K562 (cell line): ENCODE results near the gene ADRA1B. TPM values are rescaled to one million over a fixed set of nuclear protein-coding genes. Genes with fewer than 3 reads are reported as not detected.

Experiments used
- ATAC-seq: fragments of 200-7000 bp; cut with Tn5 transposase; 3 replicates; pipeline ENCODE4 v1.9.1; 2020; ENCODE audit warnings: moderate library complexity
- BruUV-seq: library from RNA; stranded (reverse); fragments of 400-500 nt; replicated peaks from 2 replicates; lab custom pipeline; 2021; lab: Mats Ljungman, UMichigan
- CTCF ChIA-PET: fragments of 300-600 bp; formaldehyde crosslinking; extraction: SDS; loops from one replicate; lab custom pipeline; 2021; ENCODE audit warnings: low intra/inter-chr PET ratio; lab: Yijun Ruan, JAX
- POLR2A ChIA-PET: fragments of 300-600, 350-650 bp; sonication (Branson Sonifier 250); formaldehyde crosslinking; extraction: SDS; loops from one replicate; lab custom pipeline; 2021; ENCODE audit warnings: antibody characterized with exemption, inconsistent platforms; lab: Yijun Ruan, JAX
- DNase-seq, 4 experiments: peaks; one replicate each; pipeline versions ENCODE4 v3.0.0 to v3.0.0-alpha.2; 2011 to 2018; ENCODE audit warnings: low spot score in 3 of 4, mixed read lengths in 3 of 4; ENCODE audit errors: extremely low read depth in 1 of 4
- FAIRE-seq: peaks from 2 replicates; lab custom pipeline; 2011; peaks lifted over from hg19 to GRCh38; lab: Jason Lieb, UNC
- H2AFZ ChIP-seq: 2 replicates; pipeline ENCODE4 v1.6.0; 2011; ENCODE audit warnings: low read depth, low read length, control low read depth, inconsistent platforms
- H3K27ac ChIP-seq: fragments of 200-600 bp; 3 replicates; pipeline ENCODE4 v1.8.0; 2011; ENCODE audit warnings: low read depth, mild to moderate bottlenecking, control low read depth, inconsistent platforms, low read length, moderate library complexity, mixed read lengths; ENCODE audit errors: extremely low read depth
- H3K27me3 ChIP-seq, 2 experiments: fragments of 300-600 bp in 1 of 2; 2 replicates in 1 of 2; 3 replicates in 1 of 2; pipeline versions ENCODE4 v1.6.0 to v1.8.0; 2011; ENCODE audit warnings: inconsistent platforms in 2 of 2, low read length in 2 of 2, mild to moderate bottlenecking in 1 of 2, mixed read lengths in 1 of 2, moderate library complexity in 1 of 2; ENCODE audit not compliant: control insufficient read depth in 2 of 2, insufficient read depth in 2 of 2
- H3K36me3 ChIP-seq: fragments of 300-600 bp; 3 replicates; pipeline ENCODE4 v1.8.0; 2011; ENCODE audit warnings: mild to moderate bottlenecking, low read length, inconsistent platforms; ENCODE audit not compliant: control insufficient read depth, insufficient read depth
- H3K4me1 ChIP-seq, 2 experiments: fragments of 200-600 bp in 1 of 2; replicated peaks in 1 of 2; 2 replicates in 1 of 2; 3 replicates in 1 of 2; pipeline versions ENCODE4 v1.5.1 to v1.8.0; 2011; ENCODE audit warnings: inconsistent platforms in 2 of 2, low read length in 2 of 2, mild to moderate bottlenecking in 1 of 2, mixed read lengths in 1 of 2, moderate library complexity in 1 of 2; ENCODE audit not compliant: control insufficient read depth in 2 of 2, insufficient read depth in 2 of 2
- H3K4me2 ChIP-seq: 2 replicates; pipeline ENCODE4 v1.6.1; 2011; ENCODE audit warnings: low read length, control low read depth, inconsistent platforms, mixed read lengths; ENCODE audit not compliant: insufficient read depth
- H3K4me3 ChIP-seq: fragments of 200-600 bp; sonication (generic), shearing (Covaris generic); 2 replicates; pipeline ENCODE4 v1.5.1; 2016; ENCODE audit warnings: control low read depth, inconsistent platforms
- H3K79me2 ChIP-seq: fragments of 200-600 bp; 3 replicates; pipeline ENCODE4 v1.8.0; 2011; ENCODE audit warnings: low read length, inconsistent platforms; ENCODE audit not compliant: control insufficient read depth, insufficient read depth
- H3K9ac ChIP-seq, 2 experiments: 2 replicates each; pipeline versions ENCODE4 v1.6.0 to v1.6.1; 2011; ENCODE audit warnings: low read depth in 2 of 2, low read length in 2 of 2, control low read depth in 1 of 2, inconsistent platforms in 1 of 2, mild to moderate bottlenecking in 1 of 2, mixed read lengths in 1 of 2; ENCODE audit not compliant: insufficient read depth in 1 of 2
- H3K9me1 ChIP-seq: one replicate; pipeline ENCODE4 v1.6.0; 2011; ENCODE audit warnings: inconsistent platforms, mild to moderate bottlenecking, low read length, moderate library complexity; ENCODE audit not compliant: control insufficient read depth, insufficient read depth
- H3K9me3 ChIP-seq: replicated peaks from 2 replicates; pipeline ENCODE4 v1.5.1; 2011; ENCODE audit warnings: low read depth, low read length, inconsistent platforms; ENCODE audit not compliant: control insufficient read depth, insufficient read depth
- H4K20me1 ChIP-seq: replicated peaks from 2 replicates; pipeline ENCODE4 v1.6.1; 2011; ENCODE audit warnings: low read length, inconsistent platforms, mixed read lengths; ENCODE audit not compliant: control insufficient read depth, insufficient read depth
- HEY1 ChIP-seq: fragments of 250-450 bp; sonication (Bioruptor Pico); IDR thresholded peaks from 2 replicates; pipeline ENCODE4 v1.5.0; 2020; ENCODE audit warnings: mild to moderate bottlenecking, moderate library complexity, borderline replicate concordance
- NCOA1 ChIP-seq: fragments of 450-650 bp; IDR thresholded peaks from 2 replicates; pipeline ENCODE4 v1.6.1; 2016; ENCODE audit warnings: low read depth
- ZBTB49 ChIP-seq: sonication (generic); formaldehyde crosslinking; IDR thresholded peaks from 2 replicates; pipeline ENCODE4 v1.8.0; 2022; ENCODE audit warnings: missing genetic modification reagents, mild to moderate bottlenecking, borderline replicate concordance
- ZNF3 ChIP-seq: fragments of 250-450 bp; sonication (Bioruptor Pico); IDR thresholded peaks from 2 replicates; pipeline ENCODE4 v1.5.0; 2021; ENCODE audit warnings: mild to moderate bottlenecking, moderate library complexity
- ZNF717 ChIP-seq: fragments of 250-450 bp; sonication (Bioruptor Pico); IDR thresholded peaks from 2 replicates; pipeline ENCODE4 v1.5.0; 2021
- ZNF778 ChIP-seq: fragments of 450-650 bp; formaldehyde crosslinking; IDR thresholded peaks from 2 replicates; pipeline ENCODE4 v1.4.0; 2020; ENCODE audit warnings: mild to moderate bottlenecking, moderate library complexity
- WGBS: fragments of 100-300 bp; shearing (Covaris generic); methylation state at CpG from one replicate; pipeline ENCODE4 v1.1.6; 2016; ENCODE audit warnings: low coverage, mixed read lengths; ENCODE audit not compliant: insufficient coverage; ENCODE audit errors: missing lambda C conversion rate; 5-methylcytosine and 5-hydroxymethylcytosine counted together
- in situ Hi-C: fragments of 300-500 bp; cut with MboI; formaldehyde crosslinking; loops from 4 replicates; pipeline ENCODE4 v1.15.0; 2018; ENCODE audit warnings: inconsistent platforms, mixed read lengths
- intact Hi-C: fragments of 100-400 bp; cut with micrococcal nuclease; formaldehyde crosslinking; loops from 2 replicates; pipeline ENCODE4 v1.14.2; 2022
- polyA plus RNA-seq, 8 experiments: library from polyadenylated mRNA; depleted of rRNA in 4 of 8; stranded (reverse) in 5 of 8; unstranded in 3 of 8; fragments of >200 nt; fragmentation: Nextera tagmentation in 2 of 8; fragmentation: Illumina TruSeq in 1 of 8; extraction: Ambion mirVana in 2 of 8; extraction: Trizol in 1 of 8; gene quantifications; 2 replicates each; pipeline versions ENCODE4 v1.2.1 to v1.2.3, GENCODE V29; 2011 to 2014; ENCODE audit warnings: inconsistent platforms in 1 of 8, missing spikeins in 1 of 8
- total RNA-seq, 7 experiments: library from RNA; depleted of rRNA in 6 of 7; stranded (reverse); fragments of >200 nt in 6 of 7; fragmentation: Illumina TruSeq in 2 of 7; extraction: Trizol in 2 of 7; gene quantifications; 2 replicates each; pipeline versions ENCODE4 v1.2.1 to v1.2.3, GENCODE V29; 2011 to 2021; ENCODE audit warnings: low replicate concordance in 1 of 7
- TF ChIP-seq, protein P1 (sequence below): sonication (generic); formaldehyde crosslinking; IDR thresholded peaks from 2 replicates; pipeline ENCODE4 v1.8.0; 2022; ENCODE audit warnings: mild to moderate bottlenecking, missing genetic modification reagents, borderline replicate concordance
- TF ChIP-seq, protein P2 (sequence below): fragments of 450-650 bp; IDR thresholded peaks from 2 replicates; pipeline ENCODE4 v1.6.1; 2016; ENCODE audit warnings: low read depth, mild to moderate bottlenecking, moderate library complexity
- TF ChIP-seq, protein P3 (sequence below): fragments of 250-450 bp; sonication (Bioruptor Pico); IDR thresholded peaks from 2 replicates; pipeline ENCODE4 v1.4.0; 2020

The ADRA1B gene
- total and polyA plus RNA-seq, 9 of the 15 experiments (the other 6 are each of a cell fraction or from before 2014, with no cell fraction given): not detected

DNA sequence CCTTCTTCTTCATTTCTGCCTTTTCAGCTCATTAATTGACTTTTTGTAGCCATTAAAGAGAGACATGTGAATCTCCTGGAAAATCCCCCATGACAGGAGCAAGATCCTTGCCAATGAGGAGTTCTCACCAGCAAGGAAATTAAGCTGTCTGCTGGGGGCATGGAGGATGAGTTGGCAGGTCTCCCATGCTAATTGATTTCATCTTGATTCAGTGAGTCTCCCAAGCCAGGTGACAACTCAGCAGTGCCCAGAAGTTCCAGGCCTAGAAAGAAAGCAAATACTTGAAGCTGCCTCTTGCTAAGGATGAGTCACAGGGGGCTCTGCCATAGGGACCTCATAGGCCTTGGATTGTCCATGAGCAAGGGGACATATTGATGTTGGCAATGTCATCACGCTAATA lies 30.0 kb upstream of the ADRA1B start (continued):
- TF ChIP-seq, protein P1, sequence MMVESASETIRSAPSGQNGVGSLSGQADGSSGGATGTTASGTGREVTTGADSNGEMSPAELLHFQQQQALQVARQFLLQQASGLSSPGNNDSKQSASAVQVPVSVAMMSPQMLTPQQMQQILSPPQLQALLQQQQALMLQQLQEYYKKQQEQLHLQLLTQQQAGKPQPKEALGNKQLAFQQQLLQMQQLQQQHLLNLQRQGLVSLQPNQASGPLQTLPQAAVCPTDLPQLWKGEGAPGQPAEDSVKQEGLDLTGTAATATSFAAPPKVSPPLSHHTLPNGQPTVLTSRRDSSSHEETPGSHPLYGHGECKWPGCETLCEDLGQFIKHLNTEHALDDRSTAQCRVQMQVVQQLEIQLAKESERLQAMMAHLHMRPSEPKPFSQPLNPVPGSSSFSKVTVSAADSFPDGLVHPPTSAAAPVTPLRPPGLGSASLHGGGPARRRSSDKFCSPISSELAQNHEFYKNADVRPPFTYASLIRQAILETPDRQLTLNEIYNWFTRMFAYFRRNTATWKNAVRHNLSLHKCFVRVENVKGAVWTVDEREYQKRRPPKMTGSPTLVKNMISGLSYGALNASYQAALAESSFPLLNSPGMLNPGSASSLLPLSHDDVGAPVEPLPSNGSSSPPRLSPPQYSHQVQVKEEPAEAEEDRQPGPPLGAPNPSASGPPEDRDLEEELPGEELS: no peak
- no peak for TF ChIP-seq ZNF717 (CRISPR knock-in tag)
- TF ChIP-seq NCOA1: no peak

DNA sequence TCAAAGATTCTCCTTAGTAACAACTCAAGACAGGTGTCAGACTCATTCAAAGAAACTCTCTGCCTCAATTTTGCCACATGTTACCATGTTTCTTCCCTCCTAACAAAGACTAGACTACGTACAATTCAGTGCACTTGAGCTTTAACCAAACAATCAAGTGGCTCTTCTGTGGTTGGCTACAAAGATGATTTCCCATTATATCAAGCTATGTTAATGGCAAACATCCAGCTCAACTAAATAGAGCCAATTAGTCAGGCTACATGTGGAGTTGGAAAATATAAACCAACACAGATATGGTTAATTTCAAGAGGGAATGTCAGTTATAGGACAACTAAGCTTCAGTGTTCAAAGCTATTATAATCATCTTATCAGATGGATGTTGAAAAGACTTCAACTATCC lies 29.2 kb upstream of the ADRA1B start:
- no peaks in the 10 kb centered on the region for H3K9me3 ChIP-seq
- no peaks in the 10 kb centered on the region for H3K4me1 ChIP-seq
- no peak overlapping the region for H3K4me2 ChIP-seq
- intact Hi-C loops (no loop called here), in situ Hi-C loops (no loop called here)
- DNase-seq: no peak
- FAIRE-seq: no peak
- no peaks in the 10 kb centered on the region for H3K36me3 ChIP-seq
- no peaks in the 10 kb centered on the region for H3K9me1 ChIP-seq
- 0 out of 5 replicates have a peak, but pooled peaks cover 0 to 3% of the 10 kb centered on the region in 2 experiments for H3K27me3 ChIP-seq
- WGBS: 0% methylated on average over 1 of the region's 1 CpG
- no peak for ATAC-seq
- no peak overlapping the region for H3K4me3 ChIP-seq
- ChIA-PET CTCF (no interaction called here), POLR2A (no interaction called here)
- no peaks in the 10 kb centered on the region for H3K79me2 ChIP-seq
- no peaks in the 10 kb centered on the region for H4K20me1 ChIP-seq
- H3K9ac ChIP-seq: no peak overlapping the region
- H3K27ac ChIP-seq: no peak overlapping the region
- no TSS peak for BruUV-seq
- no peak overlapping the region for H2AFZ ChIP-seq
- no peak for TF ChIP-seq ZBTB49 (CRISPR knock-in tag)
- TF ChIP-seq ZNF3 (CRISPR knock-in tag): no peak
- no peak for TF ChIP-seq HEY1 (CRISPR knock-in tag)
- TF ChIP-seq, protein P2, sequence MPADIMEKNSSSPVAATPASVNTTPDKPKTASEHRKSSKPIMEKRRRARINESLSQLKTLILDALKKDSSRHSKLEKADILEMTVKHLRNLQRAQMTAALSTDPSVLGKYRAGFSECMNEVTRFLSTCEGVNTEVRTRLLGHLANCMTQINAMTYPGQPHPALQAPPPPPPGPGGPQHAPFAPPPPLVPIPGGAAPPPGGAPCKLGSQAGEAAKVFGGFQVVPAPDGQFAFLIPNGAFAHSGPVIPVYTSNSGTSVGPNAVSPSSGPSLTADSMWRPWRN: no peak
- TF ChIP-seq, protein P3, sequence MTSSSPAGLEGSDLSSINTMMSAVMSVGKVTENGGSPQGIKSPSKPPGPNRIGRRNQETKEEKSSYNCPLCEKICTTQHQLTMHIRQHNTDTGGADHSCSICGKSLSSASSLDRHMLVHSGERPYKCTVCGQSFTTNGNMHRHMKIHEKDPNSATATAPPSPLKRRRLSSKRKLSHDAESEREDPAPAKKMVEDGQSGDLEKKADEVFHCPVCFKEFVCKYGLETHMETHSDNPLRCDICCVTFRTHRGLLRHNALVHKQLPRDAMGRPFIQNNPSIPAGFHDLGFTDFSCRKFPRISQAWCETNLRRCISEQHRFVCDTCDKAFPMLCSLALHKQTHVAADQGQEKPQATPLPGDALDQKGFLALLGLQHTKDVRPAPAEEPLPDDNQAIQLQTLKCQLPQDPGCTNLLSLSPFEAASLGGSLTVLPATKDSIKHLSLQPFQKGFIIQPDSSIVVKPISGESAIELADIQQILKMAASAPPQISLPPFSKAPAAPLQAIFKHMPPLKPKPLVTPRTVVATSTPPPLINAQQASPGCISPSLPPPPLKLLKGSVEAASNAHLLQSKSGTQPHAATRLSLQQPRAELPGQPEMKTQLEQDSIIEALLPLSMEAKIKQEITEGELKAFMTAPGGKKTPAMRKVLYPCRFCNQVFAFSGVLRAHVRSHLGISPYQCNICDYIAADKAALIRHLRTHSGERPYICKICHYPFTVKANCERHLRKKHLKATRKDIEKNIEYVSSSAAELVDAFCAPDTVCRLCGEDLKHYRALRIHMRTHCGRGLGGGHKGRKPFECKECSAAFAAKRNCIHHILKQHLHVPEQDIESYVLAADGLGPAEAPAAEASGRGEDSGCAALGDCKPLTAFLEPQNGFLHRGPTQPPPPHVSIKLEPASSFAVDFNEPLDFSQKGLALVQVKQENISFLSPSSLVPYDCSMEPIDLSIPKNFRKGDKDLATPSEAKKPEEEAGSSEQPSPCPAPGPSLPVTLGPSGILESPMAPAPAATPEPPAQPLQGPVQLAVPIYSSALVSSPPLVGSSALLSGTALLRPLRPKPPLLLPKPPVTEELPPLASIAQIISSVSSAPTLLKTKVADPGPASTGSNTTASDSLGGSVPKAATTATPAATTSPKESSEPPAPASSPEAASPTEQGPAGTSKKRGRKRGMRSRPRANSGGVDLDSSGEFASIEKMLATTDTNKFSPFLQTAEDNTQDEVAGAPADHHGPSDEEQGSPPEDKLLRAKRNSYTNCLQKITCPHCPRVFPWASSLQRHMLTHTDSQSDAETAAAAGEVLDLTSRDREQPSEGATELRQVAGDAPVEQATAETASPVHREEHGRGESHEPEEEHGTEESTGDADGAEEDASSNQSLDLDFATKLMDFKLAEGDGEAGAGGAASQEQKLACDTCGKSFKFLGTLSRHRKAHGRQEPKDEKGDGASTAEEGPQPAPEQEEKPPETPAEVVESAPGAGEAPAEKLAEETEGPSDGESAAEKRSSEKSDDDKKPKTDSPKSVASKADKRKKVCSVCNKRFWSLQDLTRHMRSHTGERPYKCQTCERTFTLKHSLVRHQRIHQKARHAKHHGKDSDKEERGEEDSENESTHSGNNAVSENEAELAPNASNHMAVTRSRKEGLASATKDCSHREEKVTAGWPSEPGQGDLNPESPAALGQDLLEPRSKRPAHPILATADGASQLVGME: no peak
- TF ChIP-seq ZNF778: no peak
